ENCODE measurements around the gene AGTRAP.

DNA sequence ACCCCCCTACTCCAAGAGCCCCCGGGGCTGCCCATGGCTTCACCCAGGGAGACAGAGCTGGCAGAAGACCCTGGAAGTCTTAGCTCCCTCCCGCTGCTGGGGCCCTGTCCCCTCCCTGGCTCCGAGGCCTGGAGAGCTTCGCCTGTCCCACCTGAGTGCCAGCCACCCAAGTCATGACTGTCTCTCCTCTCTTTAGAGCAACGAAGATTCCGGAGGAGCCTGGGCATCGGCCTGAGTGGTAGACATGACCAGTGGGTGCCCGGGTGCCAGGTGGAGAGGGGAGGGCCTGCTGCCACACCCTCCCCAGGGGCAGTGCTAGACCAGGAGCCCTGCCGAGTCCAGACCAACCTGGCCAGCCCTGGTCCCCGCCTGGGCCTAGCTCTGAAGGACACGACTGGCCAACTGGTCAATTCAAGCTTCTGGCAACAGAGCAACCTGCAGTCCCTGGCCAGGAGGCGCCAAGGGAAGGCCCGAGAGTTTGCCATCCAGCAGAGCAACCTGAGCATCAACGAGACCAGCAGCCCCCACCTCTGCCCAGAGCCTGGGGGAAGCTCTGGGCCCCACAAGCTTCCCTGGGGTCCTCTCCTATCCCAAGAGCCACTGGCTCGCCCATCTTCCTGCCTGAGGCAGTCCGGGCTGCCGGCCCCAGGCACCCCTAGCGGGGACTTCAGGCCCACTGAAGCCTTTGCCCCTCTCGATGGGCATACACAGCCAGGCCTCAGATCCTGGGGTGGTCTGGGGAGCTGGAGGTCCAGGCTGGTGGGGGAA, 29.9 kb downstream of the AGTRAP start:
- TF ChIP-seq EZH2 (IDR thresholded peaks at IDR 0.05; ENCODE audit: borderline replicate concordance, low read length), result no peak
- TF ChIP-seq, protein P1, sequence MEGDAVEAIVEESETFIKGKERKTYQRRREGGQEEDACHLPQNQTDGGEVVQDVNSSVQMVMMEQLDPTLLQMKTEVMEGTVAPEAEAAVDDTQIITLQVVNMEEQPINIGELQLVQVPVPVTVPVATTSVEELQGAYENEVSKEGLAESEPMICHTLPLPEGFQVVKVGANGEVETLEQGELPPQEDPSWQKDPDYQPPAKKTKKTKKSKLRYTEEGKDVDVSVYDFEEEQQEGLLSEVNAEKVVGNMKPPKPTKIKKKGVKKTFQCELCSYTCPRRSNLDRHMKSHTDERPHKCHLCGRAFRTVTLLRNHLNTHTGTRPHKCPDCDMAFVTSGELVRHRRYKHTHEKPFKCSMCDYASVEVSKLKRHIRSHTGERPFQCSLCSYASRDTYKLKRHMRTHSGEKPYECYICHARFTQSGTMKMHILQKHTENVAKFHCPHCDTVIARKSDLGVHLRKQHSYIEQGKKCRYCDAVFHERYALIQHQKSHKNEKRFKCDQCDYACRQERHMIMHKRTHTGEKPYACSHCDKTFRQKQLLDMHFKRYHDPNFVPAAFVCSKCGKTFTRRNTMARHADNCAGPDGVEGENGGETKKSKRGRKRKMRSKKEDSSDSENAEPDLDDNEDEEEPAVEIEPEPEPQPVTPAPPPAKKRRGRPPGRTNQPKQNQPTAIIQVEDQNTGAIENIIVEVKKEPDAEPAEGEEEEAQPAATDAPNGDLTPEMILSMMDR (conservative IDR thresholded peaks at IDR 0.05 in 1 of 2, IDR thresholded peaks at IDR 0.05 in 1 of 2; ENCODE audit: extremely low read depth in 1 of 2, insufficient read depth in 1 of 2, low read depth in 1 of 2, low read length in 2 of 2), result no peak
